Testis (tissue), 3 donors: ENCODE data around the gene PHF2. TPM values are rescaled to one million over a fixed set of nuclear protein-coding genes. Genes with fewer than 3 reads are reported as not detected.
A peak's percentile ranks its signal among the peaks of the same experiment; 100 is the strongest.

Experiments used
- DNase-seq: peaks from one replicate; pipeline ENCODE4 v3.0.0-alpha.2; 2019
- H3K27ac ChIP-seq, 2 donors: fragments of 200-600 bp; sonication (generic); one replicate each; pipeline ENCODE4 v1.5.1; 2019
- H3K27me3 ChIP-seq: fragments of 200-600 bp; sonication (generic); one replicate; pipeline ENCODE4 v1.5.1; 2019
- H3K36me3 ChIP-seq: fragments of 200-600 bp; sonication (generic); one replicate; pipeline ENCODE4 v1.5.1; 2017; ENCODE audit warnings: low read depth; ENCODE audit errors: missing control alignments
- H3K4me1 ChIP-seq: fragments of 200-600 bp; sonication (generic); one replicate; pipeline ENCODE4 v1.5.1; 2019
- H3K4me3 ChIP-seq, 2 donors: fragments of 200-600 bp; sonication (generic); one replicate each; pipeline ENCODE4 v1.5.1; 2017 to 2019
- H3K9me3 ChIP-seq: fragments of 200-600 bp; sonication (generic); one replicate; pipeline ENCODE4 v1.5.1; 2017
- CTCF ChIP-seq, 3 experiments: fragments of 450-650 bp in 2 of 3; fragments of 200-600 bp in 1 of 3; sonication (generic) in 1 of 3; IDR thresholded peaks; one replicate each; pipeline ENCODE4 v1.5.1; 2016 to 2019; ENCODE audit warnings: antibody characterized with exemption in 3 of 3, mild to moderate bottlenecking in 2 of 3, moderate library complexity in 1 of 3
- POLR2A ChIP-seq: fragments of 450-650 bp; IDR thresholded peaks from one replicate; pipeline ENCODE4 v1.6.1; 2017; ENCODE audit warnings: antibody characterized with exemption, mild to moderate bottlenecking, moderate library complexity
- WGBS, 2 donors: methylation state at CpG; one replicate each; pipeline ENCODE4 v1.1.5; 2018; 5-methylcytosine and 5-hydroxymethylcytosine counted together
- intact Hi-C: fragments of 100-400 bp; cut with DNase I; formaldehyde crosslinking; loops from one replicate; pipeline ENCODE4 v1.15.1; 2023; ENCODE audit warnings: low total_unique reads
- polyA plus RNA-seq: library from polyadenylated mRNA; stranded (reverse); fragments of 350-450 nt; fragmentation: Illumina TruSeq; extraction: RNeasy Lipid Tissue Mini Kit (QIAGEN cat#74804); gene quantifications from one replicate; pipeline ENCODE4 v1.2.3, GENCODE V29; 2014; ENCODE audit warnings: low read depth, low replicate concordance; ENCODE audit not compliant: insufficient read depth
- total RNA-seq, 2 donors: library from RNA; depleted of rRNA; stranded (reverse); fragments of >200 nt; gene quantifications; one replicate each; pipeline ENCODE4 v1.2.3, GENCODE V29; 2016

Gene PHF2
- total and polyA plus RNA-seq, 3 donors from 2014 or later: 19.6 to 22.1 (median 20.6) TPM

- H3K9me3 ChIP-seq: no peaks in the 10 kb centered on the region
- H3K27ac ChIP-seq: no peak overlapping the region
- no peak overlapping the region for H3K4me3 ChIP-seq
- TF ChIP-seq POLR2A (no peak), CTCF (IDR thresholded peaks at IDR 0.05) (no peak)
- no peaks in the 10 kb centered on the region for H3K27me3 ChIP-seq
- H3K36me3 ChIP-seq: no peaks in the 10 kb centered on the region
- peak; percentile 7 for DNase-seq
- intact Hi-C loops: loop anchor here (5.0 kb wide), 1 partner anchor 281 kb away; no protein-coding TSS in a partner anchor
- no peaks in the 10 kb centered on the region for H3K4me1 ChIP-seq
- WGBS, 2 donors: 71 to 73% methylated on average over 12 to 25 of the region's 25 CpGs
Measured at GRCh38 chr9:93681269-93682154, 105.1 kb downstream of the PHF2 start.

DNA sequence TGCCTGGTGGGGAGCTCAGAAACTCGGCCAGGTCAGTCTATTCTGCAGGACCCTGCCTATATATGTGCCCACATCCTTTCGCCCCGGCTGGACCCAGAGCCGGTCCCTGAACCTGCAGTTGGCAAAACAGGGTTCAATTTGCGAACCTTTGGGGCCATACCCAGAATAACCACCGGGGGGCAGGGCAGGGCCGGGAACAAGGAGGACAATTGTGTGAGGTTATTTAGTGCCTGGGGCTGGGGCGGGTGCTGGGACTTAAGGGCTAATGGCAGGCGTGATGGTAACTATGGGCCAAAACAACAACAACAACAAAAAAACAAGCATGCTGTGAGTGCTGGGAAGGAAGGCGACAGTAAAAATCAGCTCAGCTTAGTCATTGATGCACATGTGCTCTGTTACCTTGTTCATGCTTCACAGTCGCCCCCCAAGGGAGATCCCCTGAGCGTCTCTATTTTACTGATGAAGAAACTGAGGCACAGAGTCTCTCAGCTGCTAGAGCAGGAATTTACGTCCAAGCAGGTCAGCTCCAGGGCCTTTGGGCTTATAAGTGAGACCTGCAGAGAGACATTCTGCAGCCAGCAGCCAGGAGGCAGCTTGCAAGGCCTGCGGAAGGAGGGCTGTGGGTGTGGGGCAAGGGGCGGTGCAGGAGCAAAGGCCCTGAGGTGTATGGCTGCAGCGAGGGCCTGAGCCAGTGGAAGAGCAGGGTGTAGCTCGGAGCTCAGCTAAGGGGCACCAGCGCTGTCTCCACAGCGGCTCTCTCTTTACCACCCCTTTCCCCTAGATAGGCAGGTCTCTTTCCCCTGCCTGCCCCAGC lies 106.0 kb downstream of the PHF2 start:
- Histone ChIP-seq H3K9me3 (no peaks in the 10 kb centered on the region), H3K4me1 (no peaks in the 10 kb centered on the region), H3K4me3 (no peak overlapping the region), H3K27ac (no peak overlapping the region), H3K36me3 (no peaks in the 10 kb centered on the region), H3K27me3 (no peaks in the 10 kb centered on the region)
- WGBS, 2 donors: 50 to 54% methylated on average over 18 to 19 of the region's 19 CpGs
- intact Hi-C loops: loop anchor here (5.0 kb wide), 1 partner anchor 280 kb away; no protein-coding TSS in a partner anchor
- DNase-seq: peak; percentile 79
- peak; percentile 54 to 79 (median 74) for TF ChIP-seq CTCF (IDR thresholded peaks at IDR 0.05)
- no peak for TF ChIP-seq POLR2A

DNA sequence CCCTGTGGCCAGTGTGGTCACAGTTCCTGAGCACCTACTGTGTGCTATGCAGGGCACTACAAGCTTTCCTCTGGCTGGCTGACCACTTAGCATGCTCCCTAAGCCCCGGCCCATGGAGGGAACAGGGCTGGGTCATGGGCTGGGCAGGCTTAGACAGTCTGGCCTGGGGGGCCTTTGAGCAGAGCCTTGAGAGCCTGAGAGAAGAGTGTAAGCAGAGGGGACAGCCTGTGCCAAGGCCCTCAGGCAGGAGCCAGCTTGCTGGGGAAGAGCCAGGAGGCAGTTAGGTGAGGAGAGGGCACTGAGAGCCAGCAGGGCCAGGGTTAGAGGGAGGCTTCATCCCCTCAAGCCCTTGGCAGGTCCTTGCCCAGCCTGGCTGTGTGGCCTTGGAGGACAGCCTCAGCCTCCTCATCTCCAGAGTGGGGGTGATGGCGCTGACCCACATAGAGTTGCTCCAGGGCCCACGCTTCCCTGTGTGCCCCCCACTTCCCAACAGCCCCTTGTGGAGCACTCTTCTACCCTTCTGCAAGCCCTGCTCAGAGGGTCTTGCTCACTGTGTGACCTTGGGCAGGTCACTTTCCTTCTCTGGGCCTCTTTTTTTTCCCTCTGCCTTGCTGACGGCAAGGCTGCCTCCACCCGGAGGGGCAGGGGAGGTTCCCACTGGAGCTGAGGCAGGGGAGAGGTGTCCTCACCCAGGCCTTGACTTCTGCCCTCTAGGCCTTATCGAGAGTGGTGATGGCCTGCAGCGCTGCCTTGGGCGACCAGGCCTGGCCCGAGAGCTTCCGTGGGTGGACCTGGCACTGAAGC lies 107.1 kb downstream of the PHF2 start:
- DNase-seq: peak; percentile 11

More for the DNA sequence above, 107.1 kb downstream of the PHF2 start:
- Histone ChIP-seq H3K27me3 (no peaks in the 10 kb centered on the region), H3K27ac (no peak overlapping the region), H3K9me3 (no peaks in the 10 kb centered on the region), H3K4me3 (no peak overlapping the region), H3K36me3 (no peaks in the 10 kb centered on the region), H3K4me1 (no peaks in the 10 kb centered on the region)
- WGBS, 2 donors: 90 to 91% methylated on average over 7 to 10 of the region's 10 CpGs
- TF ChIP-seq POLR2A (no peak), CTCF (IDR thresholded peaks at IDR 0.05) (no peak)
- intact Hi-C loops: loop anchor here (5.0 kb wide), 1 partner anchor 279 kb away; no protein-coding TSS in a partner anchor
